Activated T-cell treated with anti-CD3 and anti-CD28 coated beads for 1 hour (primary cell): ENCODE measurements around the gene LCN10.

Source experiments
- DNase-seq: peaks from one replicate; pipeline ENCODE4 v3.0.0-alpha.2; 2020; ENCODE audit warnings: low read depth

The LCN10 gene

DNA sequence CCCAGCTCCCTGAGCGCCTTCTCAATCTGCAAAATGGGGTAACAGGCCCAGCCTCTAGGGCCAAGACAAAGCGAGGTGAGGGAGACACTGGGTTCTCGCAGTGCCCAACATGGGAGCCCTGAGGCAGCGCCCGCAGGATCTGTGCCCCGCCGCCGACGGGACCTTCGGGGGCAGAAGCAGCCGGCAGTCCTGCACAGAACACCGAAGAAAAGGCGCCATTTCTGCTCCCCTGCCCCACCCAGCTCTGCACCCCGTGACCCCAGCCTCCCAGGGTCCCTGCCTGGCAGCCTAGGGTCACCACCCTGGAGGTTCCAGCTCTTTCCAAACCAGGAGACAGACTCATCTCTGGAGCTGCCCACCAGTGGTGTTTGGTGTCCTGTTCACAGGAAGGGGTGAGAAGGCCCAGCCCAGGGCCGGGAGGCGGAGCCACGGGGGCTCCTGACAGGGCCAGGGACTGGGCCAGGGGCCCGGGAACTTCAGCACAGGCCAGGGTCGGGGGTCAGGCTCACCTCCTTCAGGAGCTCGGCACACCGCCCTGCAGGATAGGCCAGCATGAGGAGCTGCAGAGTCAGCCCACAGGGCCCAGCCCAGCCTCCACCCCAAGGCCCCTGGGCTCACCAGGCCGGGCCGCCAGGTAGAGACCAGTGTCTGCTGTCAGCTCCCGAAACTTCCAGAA, 12.0 kb upstream of the LCN10 start:
- no peak for DNase-seq

DNA sequence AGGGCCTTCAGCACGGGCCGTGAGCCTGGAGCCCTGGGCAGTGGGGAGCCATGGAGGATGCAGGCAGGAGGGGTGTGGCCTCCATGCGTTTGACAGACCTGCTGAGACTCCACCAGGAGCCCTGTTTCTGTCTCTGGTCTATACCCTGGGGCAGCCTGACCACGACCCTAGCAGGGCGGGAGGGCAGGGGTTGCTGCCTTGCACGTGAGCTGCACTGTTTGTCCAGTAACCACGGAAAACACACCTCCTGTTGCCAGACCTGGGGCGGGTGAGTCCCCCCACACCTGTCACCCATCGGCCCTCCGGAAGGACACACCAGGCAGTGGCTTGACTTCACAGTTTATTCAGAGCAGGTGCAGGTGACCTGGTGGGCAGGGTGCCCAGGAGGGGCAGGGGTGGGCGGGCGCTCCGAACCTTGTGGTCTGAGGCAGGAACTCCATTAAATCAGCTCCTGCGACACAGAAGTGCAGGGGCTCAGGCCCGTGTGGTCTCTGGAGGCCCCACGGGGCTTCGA, 11.4 kb upstream of the LCN10 start:
- DNase-seq: no peak

DNA sequence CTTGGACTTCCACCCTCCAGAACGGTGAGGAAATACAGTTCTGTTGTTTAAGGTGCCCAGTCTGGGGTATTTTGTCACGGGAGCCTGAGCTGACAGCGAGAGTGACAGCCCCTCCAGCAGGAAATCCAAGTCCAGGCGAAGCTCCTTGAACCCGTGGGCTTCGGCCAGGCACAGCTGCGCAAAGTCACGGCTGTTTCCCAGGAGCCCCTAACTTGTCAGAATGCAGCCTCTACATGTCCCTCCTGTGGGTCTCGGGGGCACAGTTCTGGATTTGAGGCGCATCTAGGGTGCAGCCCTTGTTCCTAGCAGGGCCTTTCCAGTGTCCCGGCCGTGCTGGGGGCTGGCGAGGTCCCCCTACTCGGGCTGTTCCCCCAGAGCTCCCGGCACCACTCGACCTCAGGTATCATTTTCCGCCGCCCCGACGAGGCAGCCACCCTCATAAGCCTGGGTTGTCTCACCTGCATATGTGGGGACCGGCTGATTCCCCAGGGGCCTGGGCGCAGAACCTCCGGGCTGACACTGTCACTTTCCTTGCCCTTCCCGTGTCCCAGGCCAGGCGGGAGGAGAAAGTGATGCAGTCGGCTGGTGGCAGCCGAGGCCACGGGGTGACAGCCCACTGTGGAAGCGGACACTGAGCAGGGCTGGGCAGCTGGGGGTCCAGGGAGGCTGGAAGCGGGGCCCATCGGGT, 10.8 kb upstream of the LCN10 start:
- DNase-seq: no peak

DNA sequence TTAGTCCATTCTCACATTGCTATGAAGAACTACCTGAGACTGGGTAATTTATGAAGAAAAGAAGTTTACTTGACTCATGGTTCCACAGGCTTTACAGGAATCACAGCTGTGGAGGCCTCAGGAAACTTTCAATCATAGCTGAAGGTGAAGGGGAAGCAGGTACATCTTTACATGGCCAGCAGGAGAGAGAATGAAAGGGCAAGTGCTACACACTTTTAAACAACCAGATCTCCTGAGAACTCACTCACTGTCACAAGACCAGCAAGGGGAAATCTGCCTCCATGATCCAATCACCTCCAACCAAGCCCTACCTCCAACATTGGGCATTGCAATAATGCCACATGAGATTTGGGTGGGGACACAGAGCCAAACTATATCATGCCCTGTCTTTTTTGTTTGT, 9.1 kb upstream of the LCN10 start:
- no peak for DNase-seq

DNA sequence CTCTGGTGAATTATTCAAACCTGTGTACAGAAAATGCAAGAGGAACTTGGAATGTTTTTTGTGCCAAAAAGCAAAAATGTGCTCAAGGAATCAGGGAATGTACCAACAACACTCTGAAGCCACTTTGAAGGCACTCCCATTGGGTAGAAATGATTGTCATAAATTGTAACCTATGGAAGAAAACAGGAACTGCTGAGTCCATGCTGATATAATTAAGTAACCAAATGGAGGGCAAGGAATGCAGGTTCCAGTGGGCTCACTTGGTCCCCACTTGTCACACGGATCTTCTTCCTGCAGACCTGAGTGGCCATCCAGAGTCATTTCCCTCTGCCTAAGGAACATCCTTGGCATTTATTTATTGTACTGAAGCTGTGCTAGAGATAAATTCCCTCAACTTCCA, 8.5 kb upstream of the LCN10 start:
- no peak for DNase-seq

DNA sequence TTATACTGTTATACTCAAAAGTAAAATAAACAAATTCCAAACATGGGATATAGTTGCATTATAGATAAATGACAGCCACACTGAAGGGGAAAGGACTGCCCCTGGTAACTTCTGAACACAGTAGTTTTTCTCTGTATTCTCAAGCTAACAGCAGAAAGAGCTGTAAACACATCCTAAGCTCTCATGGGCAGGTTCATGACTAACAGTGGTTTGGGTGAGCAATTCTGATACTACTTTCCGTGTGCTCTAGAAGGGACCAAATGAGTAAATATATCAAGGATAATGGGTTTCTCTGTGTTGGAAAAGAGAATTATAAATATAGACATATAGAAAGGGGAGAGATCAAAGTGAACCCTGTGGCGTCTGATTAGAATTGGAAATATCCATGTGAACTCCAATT, 7.8 kb upstream of the LCN10 start:
- DNase-seq: no peak

DNA sequence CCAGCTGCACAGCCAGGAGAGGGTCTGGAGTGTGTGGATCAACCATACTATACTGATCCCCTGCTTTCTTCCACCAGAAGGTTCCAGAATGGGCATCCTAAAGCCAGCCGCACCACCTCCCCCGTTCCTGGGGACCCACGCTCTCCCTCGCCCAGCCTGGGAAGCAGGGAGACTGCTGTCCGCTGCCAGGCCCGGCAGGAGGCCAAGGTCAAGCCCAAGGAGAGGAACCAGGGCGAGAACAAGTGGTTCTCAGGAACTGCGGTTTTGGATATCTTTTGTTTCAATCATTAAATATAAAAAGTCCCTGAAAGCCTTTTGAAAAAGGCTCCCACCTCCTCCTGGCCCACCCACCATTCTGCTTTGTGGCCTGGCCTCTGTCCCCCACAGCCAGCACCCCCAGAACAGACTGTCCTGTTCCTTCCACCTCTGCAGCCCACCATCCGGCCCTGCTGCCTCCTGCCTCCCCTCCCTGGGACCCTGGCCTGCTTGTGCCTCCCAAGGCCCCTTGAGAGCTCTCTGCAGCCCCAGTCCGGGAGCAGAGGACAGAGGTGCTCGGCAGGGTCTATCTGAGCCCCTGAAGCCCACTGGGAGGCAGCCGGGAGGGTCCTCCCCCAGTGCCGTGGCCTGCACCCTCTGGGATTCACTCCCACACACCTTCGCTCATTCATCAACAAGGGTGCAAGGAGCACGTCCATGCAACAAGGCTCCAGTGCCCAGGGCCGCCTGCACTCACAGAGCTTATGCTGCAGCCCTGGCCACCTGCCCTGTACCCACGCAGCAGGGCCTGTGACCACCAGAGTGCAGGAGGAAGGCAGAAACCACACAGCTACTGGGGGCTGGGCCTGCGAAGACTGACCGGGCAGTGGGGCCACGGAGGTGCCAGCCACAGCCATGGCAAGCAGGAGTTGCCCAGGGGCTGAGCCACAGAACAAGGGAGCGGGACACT, 6.2 kb upstream of the LCN10 start:
- no peak for DNase-seq

DNA sequence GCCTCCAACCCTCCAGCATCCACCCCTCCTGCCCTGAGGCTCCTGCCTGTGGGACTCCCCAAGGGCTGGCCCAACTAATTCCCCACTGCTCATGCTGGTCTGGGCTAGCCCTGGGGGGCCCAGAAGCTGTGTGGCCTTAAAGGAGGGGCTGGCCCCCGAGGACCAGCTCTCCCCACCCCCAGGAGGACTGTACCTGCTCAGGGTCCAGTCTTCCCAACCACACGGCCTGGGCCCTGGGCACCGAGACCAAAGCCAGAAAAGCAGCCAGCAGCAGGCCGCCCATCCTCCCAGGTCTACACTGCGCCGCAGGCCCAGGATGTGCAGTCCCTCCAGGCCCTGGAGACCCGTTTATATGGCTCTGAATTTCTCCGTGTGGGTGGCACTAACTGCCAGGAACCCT, 5.5 kb upstream of the LCN10 start, which contains the start of gene LCN6:
Gene LCN6 (minus strand): TSS at position 325 of the 400 bp plus-strand sequence. CDS start 42 bp downstream, at position 283.
- DNase-seq: no peak

DNA sequence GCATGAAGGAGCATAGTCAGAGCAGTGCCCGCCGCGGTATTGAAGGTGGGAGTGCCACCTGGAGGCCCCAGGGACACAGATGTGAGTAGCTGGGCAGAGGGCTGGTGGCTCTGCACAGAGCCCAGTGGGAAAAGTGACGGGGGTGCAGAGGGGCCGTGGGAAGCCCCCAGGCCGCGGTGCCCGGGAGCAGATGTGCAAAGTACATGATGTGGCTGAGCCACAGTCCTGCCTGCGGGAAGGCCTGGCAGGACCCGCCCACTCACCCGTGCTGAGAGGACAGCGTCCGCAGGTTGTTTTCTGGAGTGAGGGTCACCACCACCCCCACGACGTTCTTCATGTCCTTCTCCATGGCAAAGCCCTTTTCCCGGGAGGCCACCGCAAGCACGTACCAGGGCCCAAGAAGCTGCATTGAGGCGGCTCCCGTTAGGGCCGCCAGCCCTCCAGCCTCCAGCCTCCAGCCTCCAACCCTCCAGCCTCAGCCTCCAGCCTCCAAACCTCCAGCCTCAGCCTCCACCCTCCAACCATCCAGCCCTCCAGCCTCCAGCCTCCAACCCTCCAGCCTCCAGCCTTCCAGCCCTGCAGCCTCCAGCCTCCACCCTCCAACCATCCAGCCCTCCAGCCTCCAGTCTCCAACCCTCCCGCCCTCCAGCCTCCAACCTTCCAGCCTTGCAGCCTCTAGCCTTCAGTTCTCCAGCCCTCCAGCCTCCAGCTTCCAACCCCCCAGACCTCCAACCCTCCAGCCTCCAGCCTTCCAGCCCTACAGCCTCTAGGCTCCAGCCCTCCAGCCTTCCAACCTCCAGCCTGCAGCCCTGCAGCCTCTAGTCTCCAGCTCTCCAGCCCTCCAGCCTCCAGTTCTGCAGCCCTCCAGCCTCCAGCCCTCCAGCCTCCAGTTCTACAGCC, 4.7 kb upstream of the LCN10 start:
- no peak for DNase-seq

DNA sequence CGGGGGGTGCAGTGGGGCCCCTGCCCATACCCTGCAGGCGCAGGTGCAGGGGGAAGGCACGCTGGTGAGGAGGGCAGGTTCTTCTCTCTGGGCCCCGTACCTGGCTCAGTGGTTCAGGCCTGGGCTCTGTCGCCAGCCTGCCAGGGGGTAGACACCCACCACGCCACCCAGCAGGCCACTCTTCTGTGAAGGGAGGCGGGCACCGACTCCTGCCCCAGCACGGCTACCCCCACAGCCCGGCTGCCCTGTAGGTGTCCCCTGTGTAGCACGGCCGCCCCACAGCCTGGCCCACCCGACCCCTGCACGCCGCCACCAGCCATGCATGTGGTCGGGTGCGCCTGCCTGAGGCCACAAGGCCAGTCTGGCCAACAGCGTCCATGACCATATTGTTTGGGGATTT, 3.9 kb upstream of the LCN10 start:
- DNase-seq: no peak

DNA sequence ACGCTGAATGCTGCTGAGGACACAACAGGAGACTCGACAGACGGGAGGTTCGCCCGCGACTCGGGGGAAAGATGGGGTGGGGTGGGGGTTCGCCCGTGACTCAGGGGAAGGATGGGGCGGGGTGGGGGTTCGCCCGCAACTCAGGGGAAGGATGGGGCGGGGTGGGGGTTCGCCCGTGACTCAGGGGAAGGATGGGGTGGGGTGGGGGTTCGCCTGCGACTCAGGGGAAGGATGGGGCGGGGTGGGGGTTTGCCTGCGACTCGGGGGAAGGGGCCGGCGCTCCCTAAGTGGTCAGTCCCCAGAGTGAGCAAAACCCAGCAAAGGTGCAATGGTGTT, 3.4 kb upstream of the LCN10 start:
- DNase-seq: no peak

DNA sequence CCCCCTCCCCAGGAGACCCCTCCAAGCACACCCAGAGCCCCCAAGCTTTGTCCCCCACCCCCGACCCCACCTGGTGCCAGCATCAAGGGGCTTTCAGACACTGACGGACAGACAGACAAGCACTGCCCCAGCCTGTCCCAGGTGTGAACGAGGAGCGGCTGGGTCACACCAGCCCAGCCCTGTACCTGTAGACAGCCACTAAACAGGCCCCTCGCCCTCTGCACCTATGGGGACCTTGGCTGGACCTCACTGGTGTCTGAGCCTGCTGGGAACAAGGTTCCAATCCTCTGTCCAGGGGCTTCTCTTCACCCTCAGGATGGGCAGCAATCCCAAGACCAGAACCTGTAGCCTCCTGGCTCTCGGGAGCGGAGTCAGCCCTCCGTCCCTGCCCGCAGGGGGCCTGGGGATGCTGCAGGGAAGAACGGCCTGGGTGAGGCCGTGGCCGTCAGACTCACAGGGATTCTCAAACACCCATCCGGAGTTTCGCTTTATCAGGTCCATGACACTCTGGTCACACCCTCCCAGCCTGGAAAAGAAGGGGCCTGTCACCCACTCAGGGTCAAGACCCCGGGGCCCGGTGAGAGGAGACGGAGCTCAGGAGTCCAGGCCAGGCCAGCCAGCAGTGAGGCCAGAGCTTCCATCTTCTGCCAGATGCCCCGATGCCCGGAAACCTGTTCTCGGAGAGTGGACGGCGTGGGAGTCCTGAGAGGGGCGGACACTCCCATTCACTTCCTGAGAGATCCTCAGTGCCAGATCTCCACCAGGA, 2.8 kb upstream of the LCN10 start:
- DNase-seq: no peak

DNA sequence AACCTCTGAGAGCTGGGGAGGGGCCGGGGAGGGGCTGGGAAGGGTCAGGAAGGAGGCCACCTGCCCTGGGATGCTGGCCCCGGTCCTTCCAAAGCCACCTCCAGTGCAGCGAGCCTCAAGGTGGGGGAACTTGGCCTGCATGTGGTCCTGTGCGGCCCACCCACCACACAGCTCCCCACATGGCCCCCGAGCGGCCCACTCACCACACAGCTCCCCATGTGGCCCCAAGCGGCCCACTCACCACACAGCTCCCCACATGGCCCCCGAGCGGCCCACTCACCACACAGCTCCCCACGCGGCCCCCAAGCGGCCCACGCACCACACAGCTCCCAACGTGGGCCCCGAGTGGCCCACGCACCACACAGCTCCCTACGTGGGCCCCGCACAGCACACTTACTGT, 2.0 kb upstream of the LCN10 start:
- DNase-seq: no peak

DNA sequence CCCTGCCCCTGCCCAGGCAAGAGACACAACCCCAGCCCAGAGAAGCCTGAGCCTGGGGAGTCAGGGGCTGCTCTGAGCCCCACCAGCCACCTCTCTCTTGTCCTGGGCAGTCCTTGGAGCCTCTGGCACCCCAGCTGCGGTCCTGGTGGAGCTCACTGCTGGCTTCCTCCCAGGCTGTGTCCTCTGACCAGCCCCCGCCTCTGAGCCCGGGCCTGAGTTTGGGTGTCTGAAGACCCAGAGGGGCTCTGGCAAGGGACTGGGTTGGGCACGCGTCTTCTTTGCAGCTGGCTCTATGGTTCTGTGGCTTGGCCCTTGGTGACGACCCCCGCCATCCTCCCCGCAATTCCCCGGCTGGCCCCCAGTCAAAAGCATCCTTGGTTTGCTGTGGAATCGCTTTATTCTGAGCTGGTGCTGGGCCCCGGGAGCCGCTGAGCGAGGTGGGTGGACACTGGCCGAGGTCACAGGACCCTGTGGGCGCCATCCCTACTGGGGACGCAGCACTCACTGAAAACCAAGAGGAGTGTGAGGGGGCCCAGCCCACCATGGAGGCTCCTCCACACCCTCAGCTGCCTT, 985 bp upstream of the LCN10 start:
- no peak for DNase-seq

DNA sequence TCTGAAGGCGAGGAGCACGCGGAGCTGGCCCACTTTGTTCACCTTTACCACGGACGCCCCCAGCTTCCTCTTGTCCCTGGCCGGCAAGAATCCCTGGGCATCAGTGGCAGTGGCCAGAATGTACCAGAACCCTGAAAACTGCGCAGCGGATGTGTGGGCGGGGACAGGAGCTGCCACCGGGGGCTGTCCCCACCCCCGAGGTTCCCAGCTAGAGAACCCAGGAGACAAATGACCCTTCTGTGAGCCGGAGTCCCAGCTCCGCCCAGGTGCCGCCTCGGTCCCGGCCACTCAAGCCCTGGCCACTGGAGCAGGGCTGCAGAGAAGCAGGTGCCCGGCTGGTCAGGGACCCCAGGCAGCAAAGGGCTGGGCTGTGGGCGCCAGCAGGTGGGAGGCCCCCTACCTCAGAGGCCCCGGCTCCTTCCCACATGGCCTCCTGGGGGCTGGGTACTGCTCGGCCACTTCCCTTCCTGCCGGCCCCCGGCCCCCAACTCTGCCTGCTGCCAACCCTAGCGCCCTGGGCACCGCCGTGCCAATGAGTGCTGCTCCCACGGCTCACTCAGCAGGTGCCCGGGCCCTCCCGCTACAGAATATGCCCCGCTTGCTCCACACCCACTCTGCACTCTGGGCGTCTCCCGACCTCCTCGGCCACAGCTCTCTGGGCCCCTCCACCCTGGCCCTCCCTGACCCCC, 713 bp downstream of the LCN10 start:
- DNase-seq: no peak

DNA sequence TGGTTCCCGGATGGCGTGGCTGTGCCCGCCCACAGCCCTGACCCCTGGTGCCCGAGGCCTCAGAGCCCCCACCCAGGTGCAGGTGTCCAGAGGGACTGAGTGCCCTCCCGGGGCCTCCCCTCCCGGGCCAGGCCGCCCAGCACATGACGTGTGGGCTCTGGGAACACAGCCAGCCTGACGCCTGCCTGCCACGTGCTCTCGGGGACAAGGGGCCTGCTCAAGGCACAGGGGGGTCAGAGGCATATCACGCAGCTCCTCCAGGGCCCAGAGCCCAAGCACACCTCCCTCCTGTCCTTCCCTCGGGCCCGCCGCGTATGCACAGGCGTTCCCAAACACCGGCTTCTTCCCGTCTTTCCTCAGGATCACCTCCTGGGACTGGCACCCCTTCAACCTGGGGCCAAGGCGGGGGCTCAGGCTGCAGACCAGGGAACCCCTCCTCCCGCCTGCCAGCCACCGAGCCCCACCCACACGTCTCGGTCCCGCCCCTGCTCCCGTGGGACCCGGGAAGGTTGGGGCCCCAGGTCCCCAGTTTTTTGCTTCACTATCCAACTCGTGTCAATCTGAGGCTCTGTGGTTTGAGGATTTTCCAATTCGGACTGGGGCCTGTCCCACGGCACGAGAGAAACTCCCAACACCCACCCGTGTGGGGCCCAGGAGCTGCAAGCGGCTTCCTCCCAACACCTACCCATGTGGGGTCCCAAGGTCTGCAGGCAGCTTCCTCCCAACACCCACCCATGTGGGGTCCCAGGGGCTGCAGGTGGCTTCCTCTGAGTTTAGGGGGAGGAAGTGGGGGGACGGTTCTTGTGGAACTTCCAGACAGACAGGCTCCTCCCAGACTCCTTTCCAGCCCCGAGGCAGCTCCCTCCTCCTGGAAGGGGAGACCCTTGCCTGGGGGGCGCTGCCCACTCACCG, 1.5 kb downstream of the LCN10 start:
- DNase-seq: no peak

DNA sequence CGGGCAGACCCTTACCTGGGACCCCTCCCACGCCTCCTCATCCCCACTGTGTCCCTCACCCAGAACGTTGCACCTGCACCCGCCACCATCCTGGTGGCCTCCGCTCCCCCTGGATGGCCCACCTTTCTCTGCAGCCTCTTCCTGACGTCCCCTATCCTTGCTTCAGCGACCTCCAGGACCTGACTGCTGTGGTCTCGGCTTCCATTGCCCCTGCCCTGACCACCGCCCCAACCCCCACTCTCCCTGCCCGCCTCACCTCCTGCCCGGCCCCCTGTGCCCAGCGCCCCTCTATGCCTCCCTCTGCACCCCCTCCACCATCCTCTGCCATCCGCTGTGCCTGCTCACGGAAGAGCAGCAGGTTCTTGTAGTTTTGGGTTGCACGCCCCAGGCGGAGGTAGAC, 2.2 kb downstream of the LCN10 start:
- no peak for DNase-seq

DNA sequence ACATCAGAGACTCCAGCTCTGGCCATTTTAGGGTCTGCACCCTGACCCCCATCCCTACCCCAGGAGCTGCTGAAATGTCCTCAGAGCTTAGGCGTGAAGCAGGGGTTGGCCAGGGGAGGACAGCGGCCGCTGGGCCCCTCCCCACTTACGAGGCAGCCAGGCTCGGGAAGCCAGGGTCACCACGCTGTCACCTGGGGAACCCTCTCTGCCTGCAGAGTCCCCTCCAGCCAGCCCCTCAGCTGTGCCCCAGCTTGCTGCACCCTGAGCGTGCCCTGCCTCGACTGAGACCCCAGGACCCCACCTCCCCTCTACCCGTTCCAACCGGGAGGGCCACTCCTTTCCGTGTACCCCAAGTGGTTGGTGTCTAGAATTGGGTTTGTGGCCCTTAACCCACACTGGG, 2.7 kb downstream of the LCN10 start:
- no peak for DNase-seq

DNA sequence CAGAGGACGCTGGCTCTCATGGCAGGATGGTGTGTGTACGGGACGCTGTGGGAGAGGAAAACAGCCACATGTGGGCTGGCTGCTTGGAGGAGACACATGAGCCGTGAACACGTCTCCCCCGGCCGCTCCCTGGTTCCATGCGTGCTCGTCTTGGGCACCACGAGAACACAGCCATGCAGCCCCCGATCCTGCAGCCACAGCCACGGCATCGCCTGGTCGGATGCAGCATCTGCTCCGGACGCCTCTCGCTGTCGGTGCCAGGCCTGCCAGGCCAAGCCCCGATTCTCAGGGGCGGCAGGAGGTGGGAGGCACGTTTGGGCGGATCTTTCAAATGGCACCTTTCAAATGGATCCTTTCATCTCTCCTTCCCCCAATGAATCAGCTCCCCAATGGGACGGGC, 3.2 kb downstream of the LCN10 start:
- DNase-seq: no peak
